ENCODE results near the gene TLR5. TPM values are rescaled to one million over a fixed set of nuclear protein-coding genes. Genes with fewer than 3 reads are reported as not detected.

TLR5 gene
- total RNA-seq, 1 experiment from 2014 or later: 0.05 TPM

- no peak for DNase-seq (ENCODE audit: extremely low read depth, low read depth)
Observed at GRCh38 chr1:223116950-223117349, 26.1 kb downstream of the TLR5 start.

- no peak for DNase-seq (ENCODE audit: extremely low read depth, low read depth)
Observed at GRCh38 chr1:223114871-223115270, 28.2 kb downstream of the TLR5 start.

DNA sequence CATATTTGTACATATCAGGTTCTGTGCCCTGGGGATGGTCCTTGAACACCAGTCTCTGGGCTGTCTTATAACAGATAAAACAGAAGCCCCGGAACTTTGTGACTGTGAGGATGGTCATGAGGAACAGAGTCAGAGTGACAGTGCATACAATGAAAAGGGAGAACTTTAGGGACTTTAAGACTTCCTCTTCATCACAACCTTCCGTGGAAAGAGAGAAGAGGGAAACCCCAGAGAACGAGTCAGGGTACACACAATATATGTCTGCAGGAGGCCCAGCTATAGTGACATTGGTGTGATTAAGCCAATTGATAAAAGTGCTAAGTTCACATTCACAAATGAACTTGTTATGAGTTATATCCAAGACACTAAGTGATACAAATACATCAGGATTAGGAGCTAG is 32.1 kb downstream of the TLR5 start:
- no peak for DNase-seq (ENCODE audit: extremely low read depth, low read depth)

DNA sequence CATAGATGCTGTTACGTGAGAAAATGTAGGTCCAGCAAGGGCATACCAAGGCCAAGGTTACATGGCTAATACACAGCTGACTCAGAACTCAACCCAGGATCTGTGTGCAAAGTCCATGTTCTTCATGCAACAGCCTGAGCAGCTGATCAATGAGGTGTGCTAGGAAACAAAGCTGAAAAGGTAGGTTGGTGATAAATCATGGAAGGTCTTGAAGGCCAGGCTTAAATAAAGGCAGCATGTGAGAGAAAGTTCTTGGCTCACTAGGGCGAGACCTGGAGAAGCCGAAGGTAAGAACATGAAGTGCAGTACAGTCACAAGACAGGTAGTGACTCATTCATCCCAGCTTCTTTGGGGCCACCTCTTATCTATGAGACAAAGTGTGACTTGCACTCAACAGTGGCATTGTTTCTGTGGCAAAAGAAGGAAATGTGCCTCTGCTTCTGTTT is 33.4 kb downstream of the TLR5 start:
- no peak for DNase-seq (ENCODE audit: extremely low read depth, low read depth)

DNA sequence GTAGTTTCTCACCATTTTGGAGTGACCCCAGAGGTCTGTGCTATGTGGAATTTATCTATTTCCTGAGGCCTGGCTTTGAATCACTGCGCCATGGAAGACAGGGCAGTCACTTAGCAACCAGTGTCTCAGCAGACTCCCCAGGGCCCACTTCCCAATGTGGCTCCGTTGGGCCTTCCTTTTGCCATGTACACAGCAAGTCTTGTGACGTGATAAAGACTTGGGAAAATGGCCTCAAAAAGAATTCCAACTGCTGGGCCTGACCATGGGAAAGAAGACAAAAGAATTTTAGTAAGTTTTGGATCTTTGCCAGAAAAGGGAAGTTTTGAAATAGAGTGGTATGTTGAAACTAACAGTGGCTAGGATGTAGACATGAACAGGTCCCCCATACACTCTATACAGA is 36.2 kb downstream of the TLR5 start:
- no peak for DNase-seq (ENCODE audit: extremely low read depth, low read depth)

- no peak for DNase-seq (ENCODE audit: extremely low read depth, low read depth)
Observed at GRCh38 chr1:223105568-223105967, 37.5 kb downstream of the TLR5 start.

DNA sequence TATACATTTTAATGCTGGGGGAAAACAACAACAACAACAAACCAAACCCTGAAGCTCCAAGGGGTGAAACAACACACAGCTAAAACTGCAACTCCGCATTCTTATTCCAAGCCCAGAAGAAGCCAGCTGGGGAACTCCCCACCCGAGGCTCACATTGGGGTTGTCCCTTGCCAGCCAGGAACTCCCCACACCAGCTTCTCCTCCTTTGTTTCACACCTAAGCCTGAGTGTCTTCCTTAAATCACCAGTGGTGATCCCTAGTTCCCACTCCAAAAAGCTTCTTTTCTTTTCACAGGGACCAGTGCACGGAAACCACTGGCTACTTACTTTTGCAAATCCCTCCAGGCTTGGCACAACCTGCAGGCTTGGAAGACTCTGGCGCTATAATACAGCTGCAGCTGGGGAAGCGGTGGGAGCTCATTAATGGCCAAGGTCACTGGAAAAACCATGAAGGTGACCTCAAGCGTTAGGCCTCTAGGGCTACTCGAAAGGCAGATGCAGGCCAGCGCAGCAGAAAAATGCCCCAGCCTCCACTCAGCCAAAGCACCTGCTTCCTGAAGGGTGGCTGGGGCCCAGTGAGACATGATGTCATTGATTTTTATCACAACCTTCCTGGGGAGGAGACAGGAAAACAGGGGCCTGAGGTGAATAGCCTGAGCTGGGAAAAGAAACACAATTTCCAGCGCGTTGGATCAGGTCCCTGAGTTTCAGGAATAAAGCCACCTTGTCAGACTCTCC is 40.1 kb downstream of the TLR5 start:
- DNase-seq (ENCODE audit: extremely low read depth, low read depth): no peak

GRCh38 chr1:223097713-223098112 is 45.3 kb downstream of the TLR5 start:
- DNase-seq (ENCODE audit: extremely low read depth, low read depth): no peak

- DNase-seq (ENCODE audit: extremely low read depth, low read depth): no peak
Observed at GRCh38 chr1:223095870-223096269, 47.2 kb downstream of the TLR5 start.

- DNase-seq (ENCODE audit: extremely low read depth, low read depth): no peak
Observed at GRCh38 chr1:223091896-223092295, 51.2 kb downstream of the TLR5 start.

GRCh38 chr1:223089250-223089649 is 53.8 kb downstream of the TLR5 start:
- DNase-seq (ENCODE audit: extremely low read depth, low read depth): no peak

DNA sequence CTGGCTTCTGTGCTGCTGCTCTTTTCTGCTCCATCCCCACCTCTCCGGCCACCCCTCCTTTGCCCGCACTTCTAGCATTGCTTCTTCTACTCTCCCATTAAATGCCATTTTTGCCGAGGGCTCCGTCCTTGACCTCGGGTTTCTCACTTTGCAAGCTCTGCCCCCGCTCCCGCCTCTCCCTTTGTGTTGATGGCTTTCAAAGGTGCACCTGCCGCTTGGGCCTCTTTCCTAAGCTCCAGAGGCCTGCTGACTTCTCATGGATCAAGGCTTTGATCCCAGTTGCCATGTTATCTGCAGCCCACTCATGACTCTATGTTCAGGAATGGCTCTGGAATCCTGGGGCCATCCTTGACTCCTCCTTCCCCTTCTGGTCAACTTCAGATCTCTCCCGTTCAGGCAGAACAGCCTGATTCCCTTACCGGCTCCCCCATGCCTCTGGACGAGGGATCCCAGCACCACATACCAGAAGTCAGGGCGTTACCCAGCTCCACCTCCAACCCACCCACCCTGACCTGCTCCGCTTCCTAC is 54.3 kb downstream of the TLR5 start:
- DNase-seq (ENCODE audit: extremely low read depth, low read depth): no peak

GRCh38 chr1:223087291-223088255 is 55.5 kb downstream of the TLR5 start:
- DNase-seq (ENCODE audit: extremely low read depth, low read depth): no peak

- no peak for DNase-seq (ENCODE audit: extremely low read depth, low read depth)
Observed at GRCh38 chr1:223084464-223084866, 58.6 kb downstream of the TLR5 start.

DNA sequence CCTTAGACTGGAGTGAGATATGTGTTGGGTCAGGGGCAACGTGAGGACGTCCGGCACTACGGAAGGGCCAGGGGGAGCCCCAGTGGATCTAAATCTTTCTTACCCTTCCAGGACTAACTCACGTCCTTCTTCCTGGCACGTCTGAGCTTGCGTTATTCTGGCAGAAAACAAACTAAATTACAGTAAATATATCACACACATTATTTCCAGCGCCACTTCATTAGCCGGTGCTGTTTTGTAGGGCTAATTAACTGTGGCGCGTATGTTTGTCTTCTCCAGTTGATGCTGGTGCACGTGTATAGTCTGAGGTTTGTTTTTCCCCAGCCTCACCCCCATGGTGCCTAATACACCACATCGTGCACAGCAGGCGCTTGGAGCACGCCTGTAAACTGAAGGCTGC is 59.2 kb downstream of the TLR5 start:
- no peak for DNase-seq (ENCODE audit: extremely low read depth, low read depth)

- DNase-seq (ENCODE audit: extremely low read depth, low read depth): no peak
Observed at GRCh38 chr1:223082914-223083313, 60.1 kb downstream of the TLR5 start.

- peak; percentile 100 for DNase-seq (ENCODE audit: extremely low read depth, low read depth)
Observed at GRCh38 chr1:223081181-223081994, 61.7 kb downstream of the TLR5 start.

- DNase-seq (ENCODE audit: extremely low read depth, low read depth): no peak
Observed at GRCh38 chr1:223079498-223079897, 63.5 kb downstream of the TLR5 start.

- no peak for DNase-seq (ENCODE audit: extremely low read depth, low read depth)
Observed at GRCh38 chr1:223077247-223077833, 65.7 kb downstream of the TLR5 start.

GRCh38 chr1:223076362-223076761 is 66.7 kb downstream of the TLR5 start:
- DNase-seq (ENCODE audit: extremely low read depth, low read depth): no peak
